Measurements from ENCODE around the gene INSYN1.

Gene INSYN1

GRCh38 chr15:73794443-73795133 lies 41.4 kb upstream of the INSYN1 start:
- peak; percentile 7; the same call in 1 of the 2 replicates for TF ChIP-seq NFIC (IDR thresholded peaks at IDR 0.05)
- no peak for TF ChIP-seq FOXM1 (IDR thresholded peaks at IDR 0.05; ENCODE audit: borderline replicate concordance, low read depth)
- no peak for TF ChIP-seq EGR1 (IDR thresholded peaks at IDR 0.05)

GRCh38 chr15:73792415-73792814 lies 39.3 kb upstream of the INSYN1 start:
- TF ChIP-seq MAX (IDR thresholded peaks at IDR 0.05) (no peak), TCF12 (IDR thresholded peaks at IDR 0.05; ENCODE audit: low read depth) (no peak), USF1 (IDR thresholded peaks at IDR 0.05) (no peak), ZBTB7A (IDR thresholded peaks at IDR 0.05; ENCODE audit: low read depth) (no peak), TAF1 (IDR thresholded peaks at IDR 0.05; ENCODE audit: low read depth) (no peak), YY1 (IDR thresholded peaks at IDR 0.05; ENCODE audit: low read depth) (no peak), EGR1 (IDR thresholded peaks at IDR 0.05) (no peak), CEBPB (IDR thresholded peaks at IDR 0.05) (no peak), TEAD4 (IDR thresholded peaks at IDR 0.05) (no peak), NFIC (IDR thresholded peaks at IDR 0.05) (no peak), CREB1 (IDR thresholded peaks at IDR 0.05; ENCODE audit: low read depth) (no peak), FOXM1 (IDR thresholded peaks at IDR 0.05; ENCODE audit: borderline replicate concordance, low read depth) (no peak), EP300 (IDR thresholded peaks at IDR 0.05; ENCODE audit: borderline replicate concordance) (no peak), RAD21 (IDR thresholded peaks at IDR 0.05; ENCODE audit: low read depth) (no peak)
- TF ChIP-seq, protein P1, sequence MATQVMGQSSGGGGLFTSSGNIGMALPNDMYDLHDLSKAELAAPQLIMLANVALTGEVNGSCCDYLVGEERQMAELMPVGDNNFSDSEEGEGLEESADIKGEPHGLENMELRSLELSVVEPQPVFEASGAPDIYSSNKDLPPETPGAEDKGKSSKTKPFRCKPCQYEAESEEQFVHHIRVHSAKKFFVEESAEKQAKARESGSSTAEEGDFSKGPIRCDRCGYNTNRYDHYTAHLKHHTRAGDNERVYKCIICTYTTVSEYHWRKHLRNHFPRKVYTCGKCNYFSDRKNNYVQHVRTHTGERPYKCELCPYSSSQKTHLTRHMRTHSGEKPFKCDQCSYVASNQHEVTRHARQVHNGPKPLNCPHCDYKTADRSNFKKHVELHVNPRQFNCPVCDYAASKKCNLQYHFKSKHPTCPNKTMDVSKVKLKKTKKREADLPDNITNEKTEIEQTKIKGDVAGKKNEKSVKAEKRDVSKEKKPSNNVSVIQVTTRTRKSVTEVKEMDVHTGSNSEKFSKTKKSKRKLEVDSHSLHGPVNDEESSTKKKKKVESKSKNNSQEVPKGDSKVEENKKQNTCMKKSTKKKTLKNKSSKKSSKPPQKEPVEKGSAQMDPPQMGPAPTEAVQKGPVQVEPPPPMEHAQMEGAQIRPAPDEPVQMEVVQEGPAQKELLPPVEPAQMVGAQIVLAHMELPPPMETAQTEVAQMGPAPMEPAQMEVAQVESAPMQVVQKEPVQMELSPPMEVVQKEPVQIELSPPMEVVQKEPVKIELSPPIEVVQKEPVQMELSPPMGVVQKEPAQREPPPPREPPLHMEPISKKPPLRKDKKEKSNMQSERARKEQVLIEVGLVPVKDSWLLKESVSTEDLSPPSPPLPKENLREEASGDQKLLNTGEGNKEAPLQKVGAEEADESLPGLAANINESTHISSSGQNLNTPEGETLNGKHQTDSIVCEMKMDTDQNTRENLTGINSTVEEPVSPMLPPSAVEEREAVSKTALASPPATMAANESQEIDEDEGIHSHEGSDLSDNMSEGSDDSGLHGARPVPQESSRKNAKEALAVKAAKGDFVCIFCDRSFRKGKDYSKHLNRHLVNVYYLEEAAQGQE (IDR thresholded peaks at IDR 0.05; ENCODE audit: low read depth) = no peak

DNA sequence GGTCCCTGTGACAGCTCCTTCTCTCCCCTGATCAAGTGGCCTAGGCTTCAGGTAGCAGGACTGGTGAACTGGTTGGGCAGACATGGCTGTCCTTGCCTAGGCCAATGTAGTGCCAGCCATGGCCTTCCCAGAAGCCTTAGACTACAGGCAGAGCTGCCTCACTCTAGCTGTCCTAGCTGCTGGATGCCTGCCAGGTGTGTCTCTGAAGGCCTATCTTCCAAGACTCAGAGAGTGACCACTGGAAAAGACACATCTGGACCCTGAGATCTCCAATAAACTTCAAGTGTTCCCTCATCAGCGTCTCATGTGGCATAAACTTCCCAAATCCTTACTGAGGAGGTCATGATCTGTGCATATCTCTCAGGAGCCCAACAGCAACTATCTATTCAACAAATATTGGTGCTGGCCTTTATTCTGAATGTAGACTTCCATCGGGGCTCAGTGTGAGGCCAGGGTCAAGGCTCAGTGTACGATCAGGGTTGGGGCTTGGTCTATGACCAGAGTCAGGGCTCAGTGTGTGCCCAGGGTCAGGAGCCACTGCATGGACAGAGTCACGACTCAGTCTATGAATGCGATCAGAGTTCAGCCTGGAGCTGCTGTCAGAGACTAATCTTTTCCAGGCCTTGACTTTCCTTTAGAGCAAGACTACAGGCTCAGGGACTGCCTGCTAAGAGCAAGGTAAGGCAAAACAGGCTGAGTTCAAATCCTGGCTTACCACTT lies 36.5 kb upstream of the INSYN1 start:
- no peak for TF ChIP-seq CREB1 (IDR thresholded peaks at IDR 0.05; ENCODE audit: low read depth)
- no peak for TF ChIP-seq MAX (IDR thresholded peaks at IDR 0.05)
- TF ChIP-seq USF1 (IDR thresholded peaks at IDR 0.05) = no peak
- TF ChIP-seq RAD21 (IDR thresholded peaks at IDR 0.05; ENCODE audit: low read depth) = no peak
- no peak for TF ChIP-seq TEAD4 (IDR thresholded peaks at IDR 0.05)
- TF ChIP-seq YY1 (IDR thresholded peaks at IDR 0.05; ENCODE audit: low read depth) = no peak
- TF ChIP-seq CEBPB (IDR thresholded peaks at IDR 0.05) = no peak
- TF ChIP-seq EGR1 (IDR thresholded peaks at IDR 0.05) = no peak
- TF ChIP-seq FOXM1 (IDR thresholded peaks at IDR 0.05; ENCODE audit: borderline replicate concordance, low read depth) = no peak
- TF ChIP-seq, protein P1 (IDR thresholded peaks at IDR 0.05; ENCODE audit: low read depth) = no peak
- no peak for TF ChIP-seq EP300 (IDR thresholded peaks at IDR 0.05; ENCODE audit: borderline replicate concordance)
- TF ChIP-seq TAF1 (IDR thresholded peaks at IDR 0.05; ENCODE audit: low read depth) = no peak
- TF ChIP-seq ZBTB7A (IDR thresholded peaks at IDR 0.05; ENCODE audit: low read depth) = no peak
- TF ChIP-seq TCF12 (IDR thresholded peaks at IDR 0.05; ENCODE audit: low read depth) = no peak
- no peak for TF ChIP-seq NFIC (IDR thresholded peaks at IDR 0.05)

DNA sequence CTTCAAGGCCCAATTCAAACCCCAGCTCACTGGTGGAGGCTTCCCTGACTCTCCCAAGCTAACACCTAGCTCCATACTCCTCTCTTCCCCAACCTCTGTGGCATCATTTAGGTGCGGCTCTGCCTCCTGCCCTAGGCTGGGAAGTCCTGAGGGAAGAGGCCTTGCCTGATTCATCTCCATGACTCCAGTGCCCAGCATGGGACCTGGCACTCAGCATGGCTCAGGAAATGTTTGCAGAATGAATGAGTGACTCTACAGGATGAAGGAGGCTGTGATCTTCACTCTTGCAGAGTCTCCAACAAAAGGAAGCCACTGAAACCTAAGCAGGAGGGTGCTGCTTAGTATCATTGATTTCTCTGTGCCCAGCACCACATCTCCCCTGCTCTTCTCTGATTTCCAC lies 34.5 kb upstream of the INSYN1 start:
- TF ChIP-seq EP300 (IDR thresholded peaks at IDR 0.05; ENCODE audit: borderline replicate concordance) (no peak), RAD21 (IDR thresholded peaks at IDR 0.05; ENCODE audit: low read depth) (no peak), FOXM1 (IDR thresholded peaks at IDR 0.05; ENCODE audit: borderline replicate concordance, low read depth) (no peak), TAF1 (IDR thresholded peaks at IDR 0.05; ENCODE audit: low read depth) (no peak), TCF12 (IDR thresholded peaks at IDR 0.05; ENCODE audit: low read depth) (no peak), USF1 (IDR thresholded peaks at IDR 0.05) (no peak), CREB1 (IDR thresholded peaks at IDR 0.05; ENCODE audit: low read depth) (no peak), NFIC (IDR thresholded peaks at IDR 0.05) (no peak), CEBPB (IDR thresholded peaks at IDR 0.05) (no peak), MAX (IDR thresholded peaks at IDR 0.05) (no peak), TEAD4 (IDR thresholded peaks at IDR 0.05) (no peak), ZBTB7A (IDR thresholded peaks at IDR 0.05; ENCODE audit: low read depth) (no peak)
- TF ChIP-seq, protein P1 (IDR thresholded peaks at IDR 0.05; ENCODE audit: low read depth) = no peak
